HG02973 (cell line): Measurements from ENCODE around the gene MRNIP.

Source experiments
- ATAC-seq: cut with Tn5 transposase; IDR thresholded peaks from one replicate; pipeline ENCODE4 v1.9.1; 2021; ENCODE audit warnings: moderate library complexity; ENCODE audit not compliant: unreplicated experiment

The MRNIP gene

DNA sequence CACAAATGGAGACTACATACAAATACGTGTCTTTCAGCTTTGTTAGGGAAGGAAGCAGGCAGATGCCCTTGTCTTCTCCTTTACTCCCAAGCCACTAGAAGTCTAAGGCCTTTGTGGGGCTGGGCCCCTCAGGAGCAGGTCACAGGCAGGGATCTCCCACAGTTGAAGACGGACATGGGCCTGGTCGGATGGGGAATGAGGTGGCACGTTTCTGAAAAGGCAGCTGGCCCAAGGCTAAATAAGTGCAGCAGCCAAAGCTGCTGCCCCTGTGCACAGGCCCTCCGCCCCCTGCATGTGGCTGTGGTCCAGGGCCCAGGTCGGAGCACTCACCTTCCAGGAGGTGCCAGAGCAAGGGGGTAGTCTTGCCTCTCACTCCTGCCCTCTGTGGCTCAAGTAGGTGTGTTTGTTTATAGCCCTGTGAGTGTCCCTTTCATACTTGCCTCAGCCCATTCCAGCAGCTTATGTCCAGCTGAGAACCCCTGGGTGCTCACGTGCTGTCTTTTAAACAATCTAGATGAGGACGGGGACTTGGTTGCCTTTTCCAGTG lies 36.1 kb downstream of the MRNIP start:
- no peak for ATAC-seq

- ATAC-seq, result no peak
These were observed 36.6 kb downstream of the MRNIP start for GRCh38 chr5:179822059-179822432.

DNA sequence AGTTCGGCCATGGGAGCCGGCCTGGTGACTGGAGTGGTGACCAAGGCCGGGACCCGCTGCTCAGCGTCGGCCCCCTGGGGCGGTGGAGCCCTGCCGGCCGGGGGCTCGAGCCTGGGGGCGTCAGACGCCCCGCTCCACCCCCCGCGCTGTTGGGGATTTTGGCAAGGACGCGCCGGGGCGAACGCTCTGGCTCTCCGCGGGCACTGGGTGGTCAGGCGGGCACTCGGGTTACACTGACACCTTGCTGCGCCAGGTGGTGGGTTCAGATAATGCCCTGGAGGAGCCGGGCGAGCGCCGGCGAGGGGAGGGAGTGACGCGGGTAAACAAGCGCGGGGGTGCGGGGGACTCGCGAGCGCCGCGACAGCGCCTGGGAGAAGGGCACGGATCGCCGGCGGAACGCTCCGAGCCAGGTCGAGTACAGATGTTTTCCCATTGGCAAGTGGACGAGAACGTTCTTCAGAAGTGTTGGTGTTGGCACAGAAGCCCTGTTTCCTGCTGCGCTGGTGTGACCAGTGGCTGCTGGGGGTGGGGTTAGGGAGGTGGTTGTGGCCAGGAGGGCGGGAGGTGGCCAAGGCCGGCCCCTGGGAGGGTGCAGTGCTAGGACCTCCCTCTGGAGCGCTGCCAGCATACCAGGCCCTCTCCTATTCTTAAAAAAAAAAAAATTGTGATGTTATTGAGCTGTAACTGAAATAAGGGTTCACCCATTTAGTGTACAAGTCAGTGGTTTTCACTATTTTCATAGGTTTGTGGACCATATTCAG lies 37.1 kb downstream of the MRNIP start:
- peak; percentile 43 for ATAC-seq

GRCh38 chr5:179820483-179821297 lies 37.9 kb downstream of the MRNIP start, which contains the start of gene SQSTM1:
TSS of gene SQSTM1 (plus strand) at chr5:179820905. CDS start at chr5:179820937, 32 bp downstream.
- ATAC-seq, result peak; percentile 35

- ATAC-seq, result no peak
These were observed 38.5 kb downstream of the MRNIP start for GRCh38 chr5:179820127-179820482.

DNA sequence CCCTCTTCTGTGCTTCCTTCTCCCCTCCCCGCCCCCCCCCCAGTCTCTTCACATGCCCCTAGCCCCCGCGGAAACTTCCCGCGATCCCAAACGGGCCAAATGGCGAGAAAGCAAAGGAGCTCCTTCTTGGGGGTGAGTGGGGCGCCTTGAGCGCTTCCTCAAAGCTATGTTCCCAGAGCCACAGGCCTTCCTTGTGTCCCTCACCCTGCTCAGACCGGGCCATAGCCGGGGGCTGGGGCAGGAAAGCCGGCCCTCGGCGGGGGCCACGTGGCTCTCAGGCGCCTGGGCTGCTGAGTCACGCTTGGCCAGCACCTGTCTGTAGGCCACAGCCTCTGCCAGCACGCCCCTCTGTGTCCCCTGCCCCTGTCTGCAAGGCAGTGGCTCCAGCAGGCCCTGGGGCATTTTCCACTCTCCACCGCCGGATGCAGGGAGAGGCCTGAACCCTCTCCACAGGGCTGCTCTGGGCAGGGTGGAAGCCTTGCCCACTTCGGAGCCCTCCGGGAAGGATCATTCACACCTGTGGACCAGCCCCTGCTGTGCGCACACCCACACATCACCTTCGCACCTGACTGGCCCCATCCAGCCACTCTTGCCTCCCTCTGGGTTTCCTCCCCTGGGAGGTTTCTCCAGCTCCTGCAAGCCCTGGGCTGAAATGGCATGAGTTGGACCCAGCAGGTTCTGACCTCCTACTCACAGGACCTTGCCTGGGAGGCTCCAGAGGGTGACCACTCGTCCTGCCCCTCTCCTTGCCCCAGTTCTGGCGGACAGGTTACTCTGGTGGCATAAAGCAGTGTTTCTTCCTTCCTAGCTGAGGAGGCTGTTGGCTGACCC lies 39.1 kb downstream of the MRNIP start:
- no peak for ATAC-seq

- ATAC-seq, result peak; percentile 58
These were observed 39.8 kb downstream of the MRNIP start for GRCh38 chr5:179818746-179819295.

GRCh38 chr5:179817890-179818745 lies 40.5 kb downstream of the MRNIP start:
- ATAC-seq, result no peak

DNA sequence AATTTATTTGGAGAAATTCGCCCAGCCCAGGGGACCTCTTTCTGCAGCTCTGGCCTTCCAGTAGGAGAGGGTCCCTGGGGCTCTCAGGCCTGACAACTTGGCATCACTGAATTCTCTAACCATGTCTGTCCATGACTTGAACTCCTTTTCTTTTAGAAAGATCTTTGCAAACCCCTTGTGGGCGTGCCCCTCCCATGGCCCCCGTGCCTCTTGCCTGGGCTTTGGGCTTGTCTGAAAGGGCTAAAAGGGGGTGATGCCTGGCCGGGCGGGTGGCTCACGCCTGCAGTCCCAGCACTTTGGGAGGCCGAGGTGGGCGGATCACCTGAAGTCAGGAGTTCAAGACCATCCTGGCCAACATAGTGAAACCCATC lies 41.2 kb downstream of the MRNIP start:
- ATAC-seq, result no peak

- no peak for ATAC-seq
These were observed 41.7 kb downstream of the MRNIP start for GRCh38 chr5:179816796-179817469.

- no peak for ATAC-seq
These were observed 42.2 kb downstream of the MRNIP start for GRCh38 chr5:179816401-179816795.

- ATAC-seq, result no peak
These were observed 42.9 kb downstream of the MRNIP start for GRCh38 chr5:179815491-179816249.

DNA sequence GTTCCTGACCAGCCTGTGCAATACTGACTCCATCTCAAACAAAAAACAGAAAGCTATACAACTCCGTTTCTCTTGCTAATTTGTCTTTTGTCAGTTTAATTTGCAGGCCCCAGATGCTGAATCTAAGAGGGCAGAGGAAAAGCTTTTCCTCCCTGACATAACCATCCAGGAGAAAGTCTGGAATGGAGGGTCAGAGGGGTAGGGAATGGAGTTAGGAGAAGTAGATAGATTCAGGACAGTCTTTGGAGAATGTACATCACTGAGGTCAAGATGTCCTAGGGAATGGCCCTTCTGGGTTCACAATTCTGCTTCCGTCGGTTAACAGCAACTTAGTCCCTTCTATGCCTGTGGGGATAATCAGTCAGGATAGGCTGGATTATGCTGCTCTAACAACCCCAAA lies 44.5 kb downstream of the MRNIP start:
- ATAC-seq, result no peak

DNA sequence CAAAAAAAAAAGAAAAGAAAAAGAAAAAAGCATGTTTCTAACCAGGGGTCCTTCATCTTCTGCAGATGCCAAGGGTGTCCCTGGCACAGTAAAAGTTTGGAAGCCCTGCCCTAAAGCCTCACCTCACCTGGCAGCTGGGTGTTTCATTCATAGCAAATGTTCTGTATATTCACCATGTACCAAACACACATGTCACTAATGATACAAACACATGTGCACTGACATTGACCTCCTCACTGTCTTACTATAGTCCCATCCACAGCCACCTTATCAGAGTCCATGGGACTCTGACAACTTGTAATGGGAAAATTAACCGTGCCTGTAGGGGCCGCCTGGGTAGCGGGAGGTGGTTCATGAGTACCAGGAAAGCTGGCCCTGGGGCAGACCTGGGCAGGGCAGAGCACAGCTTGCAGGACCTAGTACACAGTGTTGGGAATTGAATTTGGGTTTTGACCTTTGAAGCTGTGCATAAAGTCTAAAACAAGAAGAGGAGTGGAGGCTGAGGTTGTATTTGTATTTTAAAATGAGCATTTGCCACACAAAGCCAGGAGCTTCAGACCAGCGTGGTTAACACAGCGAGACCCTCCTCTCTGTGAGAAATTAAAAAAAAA lies 45.5 kb downstream of the MRNIP start:
- ATAC-seq, result no peak

DNA sequence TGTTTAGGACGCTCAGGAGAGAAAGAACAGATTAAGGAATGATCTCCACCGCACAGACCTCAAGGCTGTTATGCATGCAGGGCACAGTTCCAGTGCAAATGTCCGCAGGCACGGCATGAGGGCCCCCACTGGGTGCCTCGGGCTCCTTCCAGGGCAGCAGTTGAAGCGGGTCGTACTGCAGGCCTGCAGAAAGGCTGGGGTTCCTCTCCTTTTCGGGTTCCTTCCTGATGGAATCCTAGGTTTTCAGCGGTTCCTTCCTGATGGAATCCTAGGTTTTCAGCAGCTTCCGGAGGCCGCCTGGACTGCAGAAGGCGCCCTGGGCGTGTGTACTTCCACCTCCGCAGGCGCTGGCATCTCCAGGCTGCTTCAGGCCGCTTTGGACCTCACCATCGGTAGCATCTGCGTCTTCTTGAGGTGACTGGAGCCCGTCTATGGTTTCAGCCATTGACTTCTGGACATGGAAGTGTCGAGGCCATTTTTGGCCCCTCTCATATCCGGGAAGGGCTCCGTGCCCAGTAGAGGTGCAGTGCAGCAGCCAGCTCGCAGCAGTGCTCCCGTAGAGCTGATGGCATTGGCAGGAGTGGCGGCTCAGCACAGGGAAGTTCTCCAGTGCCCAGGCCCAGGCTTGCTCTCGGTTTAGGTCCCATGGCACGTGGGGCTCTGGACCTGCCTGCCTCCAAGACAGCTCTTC lies 46.3 kb downstream of the MRNIP start:
- ATAC-seq, result no peak

DNA sequence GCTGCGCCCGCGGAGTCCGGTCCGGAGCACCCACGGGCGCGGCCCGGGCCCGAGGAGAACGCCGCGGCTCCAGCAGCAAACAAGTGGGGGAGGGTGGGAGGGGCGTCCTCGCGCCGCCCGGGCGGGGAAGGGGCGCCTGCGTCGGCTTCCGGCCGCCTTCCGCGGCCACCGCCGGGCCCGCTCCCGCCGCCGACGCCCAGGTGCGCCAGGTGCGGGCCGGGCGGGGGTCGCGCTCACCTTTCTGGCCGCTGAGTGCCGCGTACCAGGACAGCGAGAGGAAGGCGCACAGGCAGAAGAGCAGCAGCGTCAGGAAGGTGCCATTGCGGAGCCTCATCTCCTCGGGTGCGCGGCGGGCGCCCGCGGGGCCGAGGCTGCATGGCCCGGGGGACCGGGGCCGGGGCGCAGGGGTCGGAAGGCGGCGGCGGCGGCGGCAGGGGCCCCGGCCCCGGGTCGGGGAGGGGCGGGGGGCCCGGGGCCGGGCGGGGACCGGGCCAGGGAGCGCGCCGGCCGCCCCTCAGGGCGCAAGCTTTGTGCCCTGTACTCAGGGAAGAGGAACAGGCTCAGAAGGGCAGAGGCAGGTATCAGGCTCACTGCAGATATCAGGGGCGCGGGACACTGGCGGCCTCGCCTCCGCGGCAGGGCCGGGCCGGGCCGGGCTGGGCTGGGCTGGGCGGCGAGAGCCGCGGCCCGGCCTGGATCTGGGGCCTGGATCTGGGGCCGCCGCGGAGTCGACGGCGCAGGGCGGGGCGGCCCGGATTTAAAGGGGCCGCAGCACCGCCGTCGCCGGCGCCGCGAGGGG lies 52.2 kb downstream of the MRNIP start, which contains the start of gene MGAT4B:
Gene MGAT4B, minus strand, starts transcription at position 617 of the 799 bp plus-strand sequence. Its CDS starts 283 bp downstream, at position 334.
- ATAC-seq, result peak; percentile 58
